Muscle of leg (tissue), 11 donors: ENCODE results near the gene FRMD4A. TPM values are rescaled to one million over a fixed set of nuclear protein-coding genes. Genes with fewer than 3 reads are reported as not detected.
"Not testable (repeated sequence)": the region's sequence is repeated elsewhere in the genome, so short reads cannot be mapped to it uniquely, and the experiment has no call there.

ENCODE experiments used
- DNase-seq: peaks from one replicate; pipeline ENCODE4 v3.0.0; 2013
- H3K27ac ChIP-seq: one replicate; pipeline ENCODE4 v1.5.1; 2013; ENCODE audit warnings: mild to moderate bottlenecking, low read length, control low read depth
- H3K27me3 ChIP-seq: one replicate; pipeline ENCODE4 v1.6.1; 2013; ENCODE audit warnings: low read length; ENCODE audit not compliant: control insufficient read depth, insufficient read depth
- H3K36me3 ChIP-seq: one replicate; pipeline ENCODE4 v1.6.1; 2013; ENCODE audit warnings: low read length; ENCODE audit not compliant: control insufficient read depth, insufficient read depth
- H3K4me1 ChIP-seq: one replicate; pipeline ENCODE4 v1.6.1; 2013; ENCODE audit warnings: low read length; ENCODE audit not compliant: control insufficient read depth, insufficient read depth
- H3K4me3 ChIP-seq: one replicate; pipeline ENCODE4 v1.5.1; 2013; ENCODE audit warnings: low read length, control low read depth
- H3K9me3 ChIP-seq: replicated peaks from 2 replicates; pipeline ENCODE4 v1.6.1; 2013; ENCODE audit warnings: low read depth, low read length; ENCODE audit not compliant: control insufficient read depth
- WGBS: methylation state at CpG from one replicate; pipeline ENCODE4 v1.1.5; 2013; ENCODE audit warnings: missing lambda C conversion rate; ENCODE audit not compliant: insufficient coverage; 5-methylcytosine and 5-hydroxymethylcytosine counted together
- polyA plus RNA-seq, 8 donors: library from polyadenylated mRNA; unstranded; fragments of 120-200 nt; gene quantifications; one replicate each; pipeline versions ENCODE4 v1.2.1 to v1.2.3, GENCODE V29; 2013; ENCODE audit warnings: inconsistent platforms in 1 of 8, low replicate concordance in 1 of 8; ENCODE audit not compliant: insufficient read length in 8 of 8, insufficient read depth in 1 of 8
- total RNA-seq: library from RNA; stranded (reverse); fragments of 120-200 nt; gene quantifications from one replicate; pipeline ENCODE4 v1.2.4, GENCODE V29; 2013

The FRMD4A gene
- total and polyA plus RNA-seq, 9 donors = 29.1 to 53.1 (median 42.0) TPM

GRCh38 chr10:14244801-14245211 lies 85.9 kb downstream of the FRMD4A start:
- no peaks in the 10 kb centered on the region for H3K36me3 ChIP-seq
- 69% methylated on average over 2 of the region's 3 CpGs for WGBS
- H3K9me3 ChIP-seq = no peaks in the 10 kb centered on the region
- H3K27me3 ChIP-seq = peaks cover 7% of the 10 kb centered on the region
- H3K4me3 ChIP-seq = no peak overlapping the region
- peaks cover 8% of the 10 kb centered on the region for H3K4me1 ChIP-seq
- H3K27ac ChIP-seq = no peak overlapping the region
- no peak for DNase-seq

DNA sequence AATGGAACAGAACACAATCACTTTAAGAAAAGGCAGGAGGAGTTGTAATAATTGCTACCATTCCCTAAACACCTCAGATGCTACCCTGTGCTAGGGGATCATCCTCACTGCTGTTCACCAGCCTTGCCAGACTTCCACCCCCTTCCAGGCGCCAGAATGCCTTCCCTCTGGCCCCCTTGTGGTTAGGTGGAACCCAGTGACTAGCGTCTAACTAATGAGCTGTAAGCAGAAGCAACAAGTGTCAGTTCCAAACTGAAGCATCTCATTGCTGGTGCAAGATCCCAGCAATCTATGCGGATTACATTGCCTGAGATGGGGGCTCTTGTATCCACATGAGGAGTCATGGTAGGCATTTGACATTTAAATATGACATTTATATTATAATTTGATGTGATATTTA lies 86.6 kb downstream of the FRMD4A start:
- WGBS = no CpG with 5 or more reads among the region's 3 CpGs
- Histone ChIP-seq H3K27ac (no peak overlapping the region), H3K4me1 (peaks cover 8% of the 10 kb centered on the region), H3K36me3 (no peaks in the 10 kb centered on the region), H3K4me3 (no peak overlapping the region), H3K27me3 (peaks cover 8% of the 10 kb centered on the region), H3K9me3 (no peaks in the 10 kb centered on the region)
- DNase-seq = no peak

GRCh38 chr10:14243221-14243620 lies 87.5 kb downstream of the FRMD4A start:
- Histone ChIP-seq H3K27me3 (peaks cover 8% of the 10 kb centered on the region), H3K36me3 (no peaks in the 10 kb centered on the region), H3K4me3 (no peak overlapping the region), H3K27ac (no peak overlapping the region), H3K9me3 (no peaks in the 10 kb centered on the region), H3K4me1 (peaks cover 8% of the 10 kb centered on the region)
- DNase-seq = no peak
- 100% methylated on average over 1 of the region's 6 CpGs for WGBS

GRCh38 chr10:14241196-14241595 lies 89.5 kb downstream of the FRMD4A start:
- DNase-seq = no peak
- peaks cover 8% of the 10 kb centered on the region for H3K27me3 ChIP-seq
- no peaks in the 10 kb centered on the region for H3K9me3 ChIP-seq
- H3K27ac ChIP-seq = no peak overlapping the region
- no peaks in the 10 kb centered on the region for H3K36me3 ChIP-seq
- peaks cover 17% of the 10 kb centered on the region for H3K4me1 ChIP-seq
- no CpG with 5 or more reads among the region's 1 CpG for WGBS
- no peak overlapping the region for H3K4me3 ChIP-seq

- H3K4me3 ChIP-seq = no peak overlapping the region
- peaks cover 8% of the 10 kb centered on the region for H3K27me3 ChIP-seq
- no peak overlapping the region for H3K27ac ChIP-seq
- H3K9me3 ChIP-seq = no peaks in the 10 kb centered on the region
- WGBS = 30% methylated on average over 2 of the region's 13 CpGs
- peak; percentile 26 for DNase-seq
- H3K36me3 ChIP-seq = no peaks in the 10 kb centered on the region
- H3K4me1 ChIP-seq = peaks cover 24% of the 10 kb centered on the region
These were observed 90.2 kb downstream of the FRMD4A start for GRCh38 chr10:14240253-14241189.

DNA sequence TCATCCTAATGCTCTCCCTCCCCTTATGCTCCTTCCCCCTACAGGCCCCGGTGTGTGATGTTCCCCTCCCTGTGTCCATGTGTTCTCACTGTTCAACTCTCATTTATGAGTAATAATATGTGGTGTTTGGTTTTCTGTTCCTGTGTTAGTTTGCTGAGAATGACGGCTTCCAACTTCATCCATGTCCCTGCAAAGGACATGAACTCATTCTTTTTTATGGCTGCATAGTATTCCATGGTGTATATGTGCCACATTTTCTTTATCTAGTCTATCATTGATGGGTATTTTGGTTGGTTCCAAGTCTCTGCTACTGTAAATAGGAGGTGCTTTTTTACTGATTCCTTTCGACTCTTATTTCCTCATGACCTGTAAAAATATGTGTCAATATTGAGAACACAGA lies 92.1 kb downstream of the FRMD4A start:
- not testable (repeated sequence) for H3K36me3 ChIP-seq, H3K27ac ChIP-seq, DNase-seq, H3K27me3 ChIP-seq, H3K4me3 ChIP-seq, H3K9me3 ChIP-seq
- H3K4me1 ChIP-seq = peaks cover 25% of the 10 kb centered on the region
- no CpG with 5 or more reads among the region's 3 CpGs for WGBS

- no peaks in the 10 kb centered on the region for H3K36me3 ChIP-seq
- no peaks in the 10 kb centered on the region for H3K9me3 ChIP-seq
- no peak overlapping the region for H3K27ac ChIP-seq
- no peak for DNase-seq
- H3K27me3 ChIP-seq = peaks cover 2% of the 10 kb centered on the region
- H3K4me3 ChIP-seq = no peak overlapping the region
- H3K4me1 ChIP-seq = peaks cover 25% of the 10 kb centered on the region
- 72% methylated on average over 5 of the region's 6 CpGs for WGBS
These were observed 94.4 kb downstream of the FRMD4A start for GRCh38 chr10:14236341-14236740.

DNA sequence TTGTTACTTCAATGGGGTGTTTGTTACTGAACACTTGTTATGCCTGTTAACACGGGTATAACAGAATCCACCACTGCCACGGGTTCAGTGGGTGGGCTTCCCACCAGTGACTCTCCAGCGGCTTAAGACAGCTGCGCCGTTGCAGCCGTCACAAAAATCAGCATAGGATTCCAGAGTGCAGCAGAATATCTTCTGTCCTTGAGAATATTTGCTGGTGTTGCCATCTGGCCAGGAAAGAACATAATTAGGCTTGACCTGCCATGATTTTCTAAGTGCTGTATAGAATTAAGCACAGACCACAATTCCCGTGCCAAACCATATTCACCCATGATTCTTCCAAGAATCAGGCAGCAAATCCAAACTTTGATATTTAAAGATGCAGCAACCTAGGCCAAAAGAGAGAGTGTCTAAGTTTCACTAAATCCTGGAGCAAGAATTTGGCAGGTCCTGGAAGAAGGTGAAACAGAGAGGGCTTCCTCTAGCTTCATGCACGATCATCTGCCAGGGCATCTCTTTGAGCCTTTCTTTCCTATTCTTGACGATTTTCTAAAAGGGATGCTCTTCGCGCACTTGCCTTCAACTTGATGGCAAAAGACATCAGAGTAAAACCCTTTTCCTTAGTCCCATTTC lies 95.0 kb downstream of the FRMD4A start:
- no peak overlapping the region for H3K27ac ChIP-seq
- H3K4me3 ChIP-seq = no peak overlapping the region
- WGBS = 58% methylated on average over 9 of the region's 11 CpGs
- DNase-seq = peak; percentile 57
- H3K36me3 ChIP-seq = no peaks in the 10 kb centered on the region
- peaks cover 25% of the 10 kb centered on the region for H3K4me1 ChIP-seq
- no peaks in the 10 kb centered on the region for H3K9me3 ChIP-seq
- peaks cover 2% of the 10 kb centered on the region for H3K27me3 ChIP-seq

- peaks cover 21% of the 10 kb centered on the region for H3K4me1 ChIP-seq
- no peak overlapping the region for H3K4me3 ChIP-seq
- no peak overlapping the region for H3K27ac ChIP-seq
- no peak for DNase-seq
- H3K9me3 ChIP-seq = no peaks in the 10 kb centered on the region
- no peaks in the 10 kb centered on the region for H3K36me3 ChIP-seq
- no peaks in the 10 kb centered on the region for H3K27me3 ChIP-seq
- 45% methylated on average over 3 of the region's 4 CpGs for WGBS
These were observed 97.2 kb downstream of the FRMD4A start for GRCh38 chr10:14233566-14233965.

DNA sequence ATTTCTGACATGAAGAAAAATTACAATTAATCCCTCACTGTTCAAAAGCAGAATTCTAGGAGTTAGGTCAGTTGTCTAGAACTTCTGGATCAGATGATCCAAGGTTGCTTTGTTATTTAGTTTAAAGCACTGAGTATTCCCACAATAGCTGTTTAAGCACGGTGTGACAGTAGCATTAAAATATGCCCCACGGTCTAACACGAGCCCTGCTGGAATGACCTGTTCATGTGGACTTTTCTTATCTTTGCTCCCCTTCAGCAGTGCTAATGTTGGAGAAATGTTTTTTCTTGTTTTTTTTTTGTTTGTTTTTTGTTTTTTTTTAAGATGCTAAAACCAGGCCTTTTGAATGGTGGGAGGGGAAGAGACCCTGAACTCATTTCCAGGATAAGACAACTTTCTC lies 101.9 kb downstream of the FRMD4A start:
- H3K36me3 ChIP-seq, DNase-seq, H3K27me3 ChIP-seq, H3K9me3 ChIP-seq, H3K4me1 ChIP-seq, H3K27ac ChIP-seq, H3K4me3 ChIP-seq: not testable (repeated sequence)
- WGBS = no CpG with 5 or more reads among the region's 3 CpGs
